ENCODE results near the gene TMUB1. TPM values are rescaled to one million over a fixed set of nuclear protein-coding genes. Genes with fewer than 3 reads are reported as not detected.
A peak's percentile ranks its signal among the peaks of the same experiment; 100 is the strongest.

TMUB1 gene
- total and polyA plus RNA-seq, 9 of the 15 experiments (the other 6 are each of a cell fraction or from before 2014, with no cell fraction given), result 0.14 to 241 (median 74.1) TPM

- TF ChIP-seq, protein P1, sequence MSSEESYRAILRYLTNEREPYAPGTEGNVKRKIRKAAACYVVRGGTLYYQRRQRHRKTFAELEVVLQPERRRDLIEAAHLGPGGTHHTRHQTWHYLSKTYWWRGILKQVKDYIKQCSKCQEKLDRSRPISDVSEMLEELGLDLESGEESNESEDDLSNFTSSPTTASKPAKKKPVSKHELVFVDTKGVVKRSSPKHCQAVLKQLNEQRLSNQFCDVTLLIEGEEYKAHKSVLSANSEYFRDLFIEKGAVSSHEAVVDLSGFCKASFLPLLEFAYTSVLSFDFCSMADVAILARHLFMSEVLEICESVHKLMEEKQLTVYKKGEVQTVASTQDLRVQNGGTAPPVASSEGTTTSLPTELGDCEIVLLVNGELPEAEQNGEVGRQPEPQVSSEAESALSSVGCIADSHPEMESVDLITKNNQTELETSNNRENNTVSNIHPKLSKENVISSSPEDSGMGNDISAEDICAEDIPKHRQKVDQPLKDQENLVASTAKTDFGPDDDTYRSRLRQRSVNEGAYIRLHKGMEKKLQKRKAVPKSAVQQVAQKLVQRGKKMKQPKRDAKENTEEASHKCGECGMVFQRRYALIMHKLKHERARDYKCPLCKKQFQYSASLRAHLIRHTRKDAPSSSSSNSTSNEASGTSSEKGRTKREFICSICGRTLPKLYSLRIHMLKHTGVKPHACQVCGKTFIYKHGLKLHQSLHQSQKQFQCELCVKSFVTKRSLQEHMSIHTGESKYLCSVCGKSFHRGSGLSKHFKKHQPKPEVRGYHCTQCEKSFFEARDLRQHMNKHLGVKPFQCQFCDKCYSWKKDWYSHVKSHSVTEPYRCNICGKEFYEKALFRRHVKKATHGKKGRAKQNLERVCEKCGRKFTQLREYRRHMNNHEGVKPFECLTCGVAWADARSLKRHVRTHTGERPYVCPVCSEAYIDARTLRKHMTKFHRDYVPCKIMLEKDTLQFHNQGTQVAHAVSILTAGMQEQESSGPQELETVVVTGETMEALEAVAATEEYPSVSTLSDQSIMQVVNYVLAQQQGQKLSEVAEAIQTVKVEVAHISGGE (CRISPR knock-in tag; IDR thresholded peaks at IDR 0.05), result peak in 1 of 3 experiments; percentile 90; a peak in 3 of 6 replicates
- TF ChIP-seq, protein P2, sequence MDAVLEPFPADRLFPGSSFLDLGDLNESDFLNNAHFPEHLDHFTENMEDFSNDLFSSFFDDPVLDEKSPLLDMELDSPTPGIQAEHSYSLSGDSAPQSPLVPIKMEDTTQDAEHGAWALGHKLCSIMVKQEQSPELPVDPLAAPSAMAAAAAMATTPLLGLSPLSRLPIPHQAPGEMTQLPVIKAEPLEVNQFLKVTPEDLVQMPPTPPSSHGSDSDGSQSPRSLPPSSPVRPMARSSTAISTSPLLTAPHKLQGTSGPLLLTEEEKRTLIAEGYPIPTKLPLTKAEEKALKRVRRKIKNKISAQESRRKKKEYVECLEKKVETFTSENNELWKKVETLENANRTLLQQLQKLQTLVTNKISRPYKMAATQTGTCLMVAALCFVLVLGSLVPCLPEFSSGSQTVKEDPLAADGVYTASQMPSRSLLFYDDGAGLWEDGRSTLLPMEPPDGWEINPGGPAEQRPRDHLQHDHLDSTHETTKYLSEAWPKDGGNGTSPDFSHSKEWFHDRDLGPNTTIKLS (IDR thresholded peaks at IDR 0.05; ENCODE audit: borderline replicate concordance, low read depth), result no peak
- TF ChIP-seq ZNF592 (IDR thresholded peaks at IDR 0.05) (no peak), RHOXF2B (CRISPR knock-in tag; conservative IDR thresholded peaks at IDR 0.05) (no peak), HMG20B (CRISPR knock-in tag; IDR thresholded peaks at IDR 0.05) (no peak), TRIM28 (IDR thresholded peaks at IDR 0.05) (peak; percentile 19; the same call in 1 of the 2 replicates), ZFP36 (IDR thresholded peaks at IDR 0.05; ENCODE audit: low read depth, low read length, partially characterized antibody) (no peak), FOXJ2 (tag; IDR thresholded peaks at IDR 0.05) (peak; percentile 89), LARP7 (IDR thresholded peaks at IDR 0.05) (peak; percentile 92; the same call in 1 of the 2 replicates), ZNF586 (CRISPR knock-in tag; conservative IDR thresholded peaks at IDR 0.05) (no peak), JUND (IDR thresholded peaks at IDR 0.05; ENCODE audit: borderline replicate concordance, low read depth, low read length) (0 out of 2 replicates have a peak, but pooled peaks have one; percentile 29), JUND (tag; IDR thresholded peaks at IDR 0.05; ENCODE audit: borderline replicate concordance, low read depth, low read length) (no peak; the same call in 2 of the 3 replicates)
- TF ChIP-seq, protein P3, sequence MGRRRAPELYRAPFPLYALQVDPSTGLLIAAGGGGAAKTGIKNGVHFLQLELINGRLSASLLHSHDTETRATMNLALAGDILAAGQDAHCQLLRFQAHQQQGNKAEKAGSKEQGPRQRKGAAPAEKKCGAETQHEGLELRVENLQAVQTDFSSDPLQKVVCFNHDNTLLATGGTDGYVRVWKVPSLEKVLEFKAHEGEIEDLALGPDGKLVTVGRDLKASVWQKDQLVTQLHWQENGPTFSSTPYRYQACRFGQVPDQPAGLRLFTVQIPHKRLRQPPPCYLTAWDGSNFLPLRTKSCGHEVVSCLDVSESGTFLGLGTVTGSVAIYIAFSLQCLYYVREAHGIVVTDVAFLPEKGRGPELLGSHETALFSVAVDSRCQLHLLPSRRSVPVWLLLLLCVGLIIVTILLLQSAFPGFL (CRISPR knock-in tag; IDR thresholded peaks at IDR 0.05), result no peak
- TF ChIP-seq, protein P4, sequence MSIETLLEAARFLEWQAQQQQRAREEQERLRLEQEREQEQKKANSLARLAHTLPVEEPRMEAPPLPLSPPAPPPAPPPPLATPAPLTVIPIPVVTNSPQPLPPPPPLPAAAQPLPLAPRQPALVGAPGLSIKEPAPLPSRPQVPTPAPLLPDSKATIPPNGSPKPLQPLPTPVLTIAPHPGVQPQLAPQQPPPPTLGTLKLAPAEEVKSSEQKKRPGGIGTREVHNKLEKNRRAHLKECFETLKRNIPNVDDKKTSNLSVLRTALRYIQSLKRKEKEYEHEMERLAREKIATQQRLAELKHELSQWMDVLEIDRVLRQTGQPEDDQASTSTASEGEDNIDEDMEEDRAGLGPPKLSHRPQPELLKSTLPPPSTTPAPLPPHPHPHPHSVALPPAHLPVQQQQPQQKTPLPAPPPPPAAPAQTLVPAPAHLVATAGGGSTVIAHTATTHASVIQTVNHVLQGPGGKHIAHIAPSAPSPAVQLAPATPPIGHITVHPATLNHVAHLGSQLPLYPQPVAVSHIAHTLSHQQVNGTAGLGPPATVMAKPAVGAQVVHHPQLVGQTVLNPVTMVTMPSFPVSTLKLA (conservative IDR thresholded peaks at IDR 0.05), result no peak
Measured at GRCh38 chr7:151059367-151060112, 23.8 kb downstream of the TMUB1 start, which contains the start of gene SLC4A2 (continued).

Measured in K562 (cell line).